Caco-2 (cell line): ENCODE results near the gene IGFBP1. TPM values are rescaled to one million over a fixed set of nuclear protein-coding genes. Genes with fewer than 3 reads are reported as not detected.
A peak's percentile ranks its signal among the peaks of the same experiment; 100 is the strongest.
"Not testable (repeated sequence)": the region's sequence is repeated elsewhere in the genome, so short reads cannot be mapped to it uniquely, and the experiment has no call there.

Source experiments
- BruUV-seq: library from RNA; stranded (reverse); fragments of 400-500 nt; replicated peaks from 2 replicates; lab custom pipeline; 2021; lab: Mats Ljungman, UMichigan
- CTCF ChIA-PET: fragments of 300-600 bp; sonication (Branson Sonifier 250); formaldehyde crosslinking; loops from one replicate; lab custom pipeline; 2022; ENCODE audit warnings: antibody characterized with exemption; lab: Charles Lee
- POLR2A ChIA-PET: fragments of 300-600 bp; sonication (Branson Sonifier 250); formaldehyde crosslinking; loops from one replicate; lab custom pipeline; 2022; ENCODE audit warnings: antibody characterized with exemption; lab: Charles Lee
- DNase-seq, 2 experiments: peaks; one replicate each; pipeline versions ENCODE4 v3.0.0 to v3.0.0-alpha.2; 2020 to 2022
- H3K27me3 ChIP-seq: replicated peaks from 2 replicates; pipeline ENCODE4 v1.6.0; 2011; ENCODE audit warnings: low read length; ENCODE audit not compliant: control insufficient read depth, insufficient read depth
- H3K36me3 ChIP-seq: 2 replicates; pipeline ENCODE4 v1.5.1; 2011; ENCODE audit warnings: low read length; ENCODE audit not compliant: control insufficient read depth, insufficient read depth
- H3K4me1 ChIP-seq: fragments of 250-450 bp; sonication (Bioruptor Pico); 2 replicates; pipeline ENCODE4 v1.5.1; 2020; ENCODE audit warnings: mild to moderate bottlenecking
- H3K4me3 ChIP-seq: 2 replicates; pipeline ENCODE4 v1.5.1; 2011; ENCODE audit warnings: low read depth, mild to moderate bottlenecking, control low read depth, low read length
- H3K9me3 ChIP-seq: fragments of 250-450 bp; sonication (Bioruptor Pico); 2 replicates; pipeline ENCODE4 v1.5.1; 2020; ENCODE audit warnings: mild to moderate bottlenecking, moderate library complexity
- H3K27ac Mint-ChIP-seq: one replicate; pipeline ENCODE4 v1.8.0; 2022; ENCODE audit warnings: mixed read lengths; ENCODE audit not compliant: unreplicated experiment
- H3K27me3 Mint-ChIP-seq: one replicate; pipeline ENCODE4 v1.8.0; 2022; ENCODE audit warnings: mixed read lengths; ENCODE audit not compliant: insufficient read depth, unreplicated experiment
- H3K36me3 Mint-ChIP-seq: one replicate; pipeline ENCODE4 v1.8.0; 2022; ENCODE audit warnings: mild to moderate bottlenecking, mixed read lengths; ENCODE audit not compliant: insufficient read depth, unreplicated experiment
- H3K4me1 Mint-ChIP-seq: one replicate; pipeline ENCODE4 v1.8.0; 2022; ENCODE audit warnings: low read depth, mixed read lengths; ENCODE audit not compliant: unreplicated experiment
- H3K4me3 Mint-ChIP-seq: one replicate; pipeline ENCODE4 v1.8.0; 2022; ENCODE audit warnings: mild to moderate bottlenecking, moderate library complexity, mixed read lengths; ENCODE audit not compliant: unreplicated experiment
- H3K9me3 Mint-ChIP-seq: one replicate; pipeline ENCODE4 v1.8.0; 2022; ENCODE audit warnings: mixed read lengths; ENCODE audit not compliant: unreplicated experiment
- CTCF ChIP-seq, 2 experiments: fragments of 200-600 bp in 1 of 2; IDR thresholded peaks; 1 replicate in 1 of 2; 2 replicates in 1 of 2; pipeline versions ENCODE4 v1.5.1 to v1.8.0; 2011 to 2022; ENCODE audit warnings: antibody characterized with exemption in 1 of 2, control low read depth in 1 of 2, inconsistent platforms in 1 of 2, low read depth in 1 of 2, low read length in 1 of 2, mild to moderate bottlenecking in 1 of 2, moderate library complexity in 1 of 2; ENCODE audit not compliant: insufficient read depth in 1 of 2, severe bottlenecking in 1 of 2, unreplicated experiment in 1 of 2
- intact Hi-C: fragments of 100-400 bp; cut with micrococcal nuclease; formaldehyde crosslinking; loops from one replicate; pipeline ENCODE4 v1.10.0; 2022; ENCODE audit not compliant: unreplicated experiment
- total RNA-seq: library from RNA; stranded (reverse); gene quantifications from 2 replicates; pipeline ENCODE4 v1.2.3, GENCODE V29; 2022

The IGFBP1 gene
- total RNA-seq, 1 experiment from 2014 or later = not detected

- CTCF ChIA-PET = no interaction called here
- no peaks in the 10 kb centered on the region for H3K27me3 ChIP-seq
- H3K36me3 Mint-ChIP-seq = no peaks in the 10 kb centered on the region
- H3K27ac Mint-ChIP-seq = no peak overlapping the region
- H3K4me1 Mint-ChIP-seq = no peaks in the 10 kb centered on the region
- H3K9me3 Mint-ChIP-seq = peaks cover 9% of the 10 kb centered on the region
- no peak for DNase-seq
- no peak overlapping the region for H3K4me3 ChIP-seq
- no peaks in the 10 kb centered on the region for H3K4me1 ChIP-seq
- TF ChIP-seq CTCF (IDR thresholded peaks at IDR 0.05; ENCODE audit: insufficient read depth in 1 of 2, low read depth in 1 of 2, low read length in 1 of 2, severe bottlenecking in 1 of 2, unreplicated experiment in 1 of 2) = peak; percentile 21 to 33
- H3K27me3 Mint-ChIP-seq = peaks cover 3% of the 10 kb centered on the region
- H3K4me3 Mint-ChIP-seq = no peak overlapping the region
- no peaks in the 10 kb centered on the region for H3K36me3 ChIP-seq
- BruUV-seq = no TSS peak
- POLR2A ChIA-PET = no interaction called here
- intact Hi-C loops = no loop called here
- H3K9me3 ChIP-seq = peaks cover 5% of the 10 kb centered on the region; the same call in 1 of the 2 replicates
These were observed 50.5 kb downstream of the IGFBP1 start for GRCh38 chr7:45938626-45939302.

- H3K27me3 Mint-ChIP-seq = peaks cover 3% of the 10 kb centered on the region
- no peak overlapping the region for H3K4me3 Mint-ChIP-seq
- CTCF ChIA-PET = no interaction called here
- H3K27ac Mint-ChIP-seq = no peak overlapping the region
- no peak for TF ChIP-seq CTCF (IDR thresholded peaks at IDR 0.05; ENCODE audit: insufficient read depth in 1 of 2, low read depth in 1 of 2, low read length in 1 of 2, severe bottlenecking in 1 of 2, unreplicated experiment in 1 of 2)
- no peaks in the 10 kb centered on the region for H3K36me3 Mint-ChIP-seq
- no peak for DNase-seq
- Histone ChIP-seq H3K36me3 (no peaks in the 10 kb centered on the region), H3K4me1 (no peaks in the 10 kb centered on the region), H3K9me3 (peaks cover 5% of the 10 kb centered on the region; the same call in 1 of the 2 replicates), H3K27me3 (no peaks in the 10 kb centered on the region), H3K4me3 (no peak overlapping the region)
- no TSS peak for BruUV-seq
- H3K9me3 Mint-ChIP-seq = peaks cover 9% of the 10 kb centered on the region
- POLR2A ChIA-PET = no interaction called here
- intact Hi-C loops = no loop called here
- H3K4me1 Mint-ChIP-seq = no peaks in the 10 kb centered on the region
These were observed 51.3 kb downstream of the IGFBP1 start for GRCh38 chr7:45939574-45939973.

- intact Hi-C loops, H3K4me1 Mint-ChIP-seq, H3K36me3 ChIP-seq, H3K4me3 Mint-ChIP-seq, H3K9me3 ChIP-seq, BruUV-seq, POLR2A ChIA-PET, H3K27ac Mint-ChIP-seq, H3K4me3 ChIP-seq, H3K27me3 Mint-ChIP-seq, H3K9me3 Mint-ChIP-seq, DNase-seq, H3K4me1 ChIP-seq, CTCF ChIA-PET, H3K27me3 ChIP-seq, H3K36me3 Mint-ChIP-seq: not testable (repeated sequence)
These were observed 52.0 kb downstream of the IGFBP1 start for GRCh38 chr7:45940237-45940781.
